NB4 (cell line): ENCODE measurements around the gene NDUFA9.

Source experiments
- MYC ChIP-seq: IDR thresholded peaks from 2 replicates; pipeline ENCODE4 v1.6.1; 2011; ENCODE audit warnings: low read depth, low read length
- POLR2A ChIP-seq: IDR thresholded peaks from 2 replicates; pipeline ENCODE4 v1.6.1; 2011; ENCODE audit warnings: mild to moderate bottlenecking; ENCODE audit not compliant: insufficient read length; ENCODE audit errors: extremely low read depth
- TF ChIP-seq, protein P1 (sequence below): IDR thresholded peaks from one replicate; pipeline ENCODE4 v1.5.1; 2012; ENCODE audit warnings: low read depth, low read length
- TF ChIP-seq, protein P2 (sequence below): IDR thresholded peaks from 2 replicates; pipeline ENCODE4 v1.6.1; 2011; ENCODE audit warnings: low read depth, low read length

DNA sequence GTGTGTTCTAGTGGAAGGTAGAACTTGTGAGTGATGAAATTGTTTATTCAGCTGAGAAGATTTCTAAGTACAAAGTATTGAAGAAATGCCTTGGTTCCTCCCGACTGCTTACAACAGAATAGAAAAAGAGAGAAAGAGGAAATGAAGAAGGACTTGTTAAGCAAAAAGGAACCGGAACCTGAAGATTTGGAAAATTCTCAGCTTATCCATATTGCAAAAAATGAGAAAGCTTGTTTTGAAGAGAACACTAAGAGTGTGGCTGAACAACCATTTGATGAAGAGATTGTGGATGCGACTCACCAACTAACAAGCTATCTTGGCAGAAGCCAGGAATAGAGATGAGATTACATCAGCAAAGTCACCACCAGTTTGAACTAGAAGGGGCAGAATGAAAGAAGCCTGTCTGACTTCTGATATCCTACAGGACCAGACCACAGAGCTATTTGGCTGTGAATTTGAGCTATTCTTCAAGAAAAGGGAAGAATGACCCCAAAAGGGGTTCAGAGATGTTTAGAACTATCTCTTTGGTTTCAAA lies 15.1 kb downstream of the NDUFA9 start:
- TF ChIP-seq POLR2A: no peak
- TF ChIP-seq, protein P1, sequence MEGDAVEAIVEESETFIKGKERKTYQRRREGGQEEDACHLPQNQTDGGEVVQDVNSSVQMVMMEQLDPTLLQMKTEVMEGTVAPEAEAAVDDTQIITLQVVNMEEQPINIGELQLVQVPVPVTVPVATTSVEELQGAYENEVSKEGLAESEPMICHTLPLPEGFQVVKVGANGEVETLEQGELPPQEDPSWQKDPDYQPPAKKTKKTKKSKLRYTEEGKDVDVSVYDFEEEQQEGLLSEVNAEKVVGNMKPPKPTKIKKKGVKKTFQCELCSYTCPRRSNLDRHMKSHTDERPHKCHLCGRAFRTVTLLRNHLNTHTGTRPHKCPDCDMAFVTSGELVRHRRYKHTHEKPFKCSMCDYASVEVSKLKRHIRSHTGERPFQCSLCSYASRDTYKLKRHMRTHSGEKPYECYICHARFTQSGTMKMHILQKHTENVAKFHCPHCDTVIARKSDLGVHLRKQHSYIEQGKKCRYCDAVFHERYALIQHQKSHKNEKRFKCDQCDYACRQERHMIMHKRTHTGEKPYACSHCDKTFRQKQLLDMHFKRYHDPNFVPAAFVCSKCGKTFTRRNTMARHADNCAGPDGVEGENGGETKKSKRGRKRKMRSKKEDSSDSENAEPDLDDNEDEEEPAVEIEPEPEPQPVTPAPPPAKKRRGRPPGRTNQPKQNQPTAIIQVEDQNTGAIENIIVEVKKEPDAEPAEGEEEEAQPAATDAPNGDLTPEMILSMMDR: no peak
- TF ChIP-seq MYC: no peak
- TF ChIP-seq, protein P2, sequence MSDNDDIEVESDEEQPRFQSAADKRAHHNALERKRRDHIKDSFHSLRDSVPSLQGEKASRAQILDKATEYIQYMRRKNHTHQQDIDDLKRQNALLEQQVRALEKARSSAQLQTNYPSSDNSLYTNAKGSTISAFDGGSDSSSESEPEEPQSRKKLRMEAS: no peak
